Measurements from ENCODE around the gene AXIN1. TPM values are rescaled to one million over a fixed set of nuclear protein-coding genes. Genes with fewer than 3 reads are reported as not detected.
A peak's percentile ranks its signal among the peaks of the same experiment; 100 is the strongest.
"Not testable (repeated sequence)": the region's sequence is repeated elsewhere in the genome, so short reads cannot be mapped to it uniquely, and the experiment has no call there.

AXIN1 gene
- total RNA-seq, 2 donors from 2014 or later = 20.1 to 29.1 TPM

DNA sequence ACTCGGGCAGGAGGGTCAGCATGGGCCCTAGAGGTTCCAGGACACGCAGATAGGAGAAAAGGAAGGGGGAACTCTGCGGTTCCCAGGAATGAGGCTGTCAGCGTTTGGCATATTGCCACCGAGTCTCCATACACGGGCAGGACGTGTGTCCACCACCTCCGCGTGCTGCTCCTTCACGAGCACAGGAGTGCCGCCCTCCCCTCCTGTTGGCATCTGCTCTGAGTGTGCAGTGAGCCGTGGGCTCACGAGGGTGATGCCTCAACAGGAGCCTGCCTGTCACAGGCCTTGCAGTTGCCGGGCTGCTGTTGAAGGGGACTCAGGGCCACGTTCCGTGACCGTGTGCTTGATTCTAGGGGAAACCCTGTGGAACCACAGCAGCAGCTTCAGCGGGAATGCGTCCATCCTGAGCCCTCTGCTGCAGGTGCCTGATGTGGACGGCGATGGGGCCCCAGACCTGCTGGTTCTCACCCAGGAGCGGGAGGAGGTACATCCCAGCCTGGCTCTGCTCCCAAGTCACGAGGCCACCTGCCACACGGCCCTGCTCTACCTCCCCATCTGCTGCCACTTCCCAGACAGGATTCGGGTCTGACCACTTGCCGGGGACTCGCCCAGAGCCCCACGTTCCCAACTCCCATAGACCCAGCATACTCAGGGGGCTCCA lies 91.4 kb downstream of the AXIN1 start:
- Mint-ChIP-seq H3K4me3 (no peak overlapping the region), H3K27ac (no peak overlapping the region), H3K27me3 (no peaks in the 10 kb centered on the region), H3K9me3 (no peaks in the 10 kb centered on the region), H3K4me1 (ENCODE audit: low read depth in 2 of 2) (peaks cover 8 to 11% of the 10 kb centered on the region in 2 donors), H3K36me3 (peaks cover under 1% of the 10 kb centered on the region)
- no peak for ATAC-seq
- DNase-seq (ENCODE audit: low spot score) = no peak

DNA sequence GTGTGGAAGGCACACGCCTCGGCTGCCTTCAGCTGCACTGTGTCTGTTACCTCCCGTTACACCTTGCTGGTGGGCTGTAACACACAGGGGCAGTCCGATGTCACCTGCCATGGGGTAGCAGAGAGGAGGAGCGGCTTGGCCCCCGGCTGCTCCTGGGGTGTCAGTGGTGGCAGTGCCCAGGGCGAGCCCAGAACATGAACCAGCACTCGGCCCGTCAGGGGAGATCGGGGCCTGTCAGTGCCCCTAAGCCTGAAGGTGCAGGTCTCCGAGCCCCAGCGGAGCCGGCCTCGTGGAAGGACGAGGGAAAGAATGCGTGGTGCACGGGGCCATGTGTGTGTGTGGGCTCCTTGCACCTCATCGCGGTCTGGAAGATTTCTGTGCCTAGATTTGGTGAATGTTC lies 92.2 kb downstream of the AXIN1 start:
- H3K27me3 Mint-ChIP-seq = no peaks in the 10 kb centered on the region
- H3K4me3 Mint-ChIP-seq = no peak overlapping the region
- no peak overlapping the region for H3K27ac Mint-ChIP-seq
- ATAC-seq (no peak), DNase-seq (ENCODE audit: low spot score) (no peak)
- H3K36me3 Mint-ChIP-seq = peaks cover 4% of the 10 kb centered on the region
- H3K4me1 Mint-ChIP-seq (ENCODE audit: low read depth in 2 of 2) = peaks cover 13 to 14% of the 10 kb centered on the region in 2 donors
- H3K9me3 Mint-ChIP-seq = no peaks in the 10 kb centered on the region

DNA sequence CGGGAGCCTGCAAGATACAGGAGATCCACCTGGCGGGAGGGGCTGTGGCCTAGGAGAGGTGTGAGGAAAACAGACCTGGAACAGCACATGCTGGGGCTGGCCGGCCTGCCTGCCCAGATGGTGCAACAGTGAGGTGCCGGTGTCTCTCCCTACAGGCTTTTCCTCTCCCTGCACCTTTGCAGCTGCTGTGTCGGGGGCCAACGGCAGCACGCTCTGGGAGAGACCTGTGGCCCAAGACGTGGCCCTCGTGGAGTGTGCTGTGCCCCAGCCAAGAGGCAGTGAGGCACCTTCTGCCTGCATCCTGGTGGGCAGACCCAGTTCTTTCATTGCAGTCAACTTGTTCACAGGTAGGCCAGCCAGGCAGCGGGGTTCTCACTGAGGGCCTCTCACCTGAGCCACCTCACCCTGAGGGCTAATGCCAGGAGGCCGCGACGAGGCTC lies 92.7 kb downstream of the AXIN1 start:
- H3K4me1 Mint-ChIP-seq (ENCODE audit: low read depth in 2 of 2) = peaks cover 13 to 14% of the 10 kb centered on the region in 2 donors
- H3K27ac Mint-ChIP-seq = no peak overlapping the region
- H3K36me3 Mint-ChIP-seq = peaks cover 4% of the 10 kb centered on the region
- no peak for ATAC-seq
- H3K4me3 Mint-ChIP-seq = no peak overlapping the region
- H3K9me3 Mint-ChIP-seq = no peaks in the 10 kb centered on the region
- DNase-seq (ENCODE audit: low spot score) = no peak
- H3K27me3 Mint-ChIP-seq = no peaks in the 10 kb centered on the region

DNA sequence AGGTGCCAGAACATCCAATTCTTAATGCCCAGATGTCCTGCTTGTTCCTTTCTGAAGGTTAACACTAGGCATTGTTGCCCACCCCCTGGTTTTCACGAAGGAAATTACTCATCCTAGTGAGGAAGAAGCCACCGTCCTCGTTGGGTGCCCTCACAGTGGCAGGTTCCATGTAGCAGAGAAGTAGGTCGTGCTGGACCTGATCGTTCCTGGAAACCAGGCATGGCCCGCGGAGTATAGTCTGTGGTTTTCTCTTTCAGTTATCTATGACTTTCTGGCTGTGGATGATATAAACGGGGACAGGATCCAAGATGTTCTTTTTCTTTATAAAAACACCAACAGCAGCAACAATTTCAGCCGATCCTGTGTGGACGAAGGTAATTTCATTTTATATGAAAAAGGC lies 93.3 kb downstream of the AXIN1 start:
- peaks cover 4% of the 10 kb centered on the region for H3K36me3 Mint-ChIP-seq
- ATAC-seq = peak; percentile 58 to 73

DNA sequence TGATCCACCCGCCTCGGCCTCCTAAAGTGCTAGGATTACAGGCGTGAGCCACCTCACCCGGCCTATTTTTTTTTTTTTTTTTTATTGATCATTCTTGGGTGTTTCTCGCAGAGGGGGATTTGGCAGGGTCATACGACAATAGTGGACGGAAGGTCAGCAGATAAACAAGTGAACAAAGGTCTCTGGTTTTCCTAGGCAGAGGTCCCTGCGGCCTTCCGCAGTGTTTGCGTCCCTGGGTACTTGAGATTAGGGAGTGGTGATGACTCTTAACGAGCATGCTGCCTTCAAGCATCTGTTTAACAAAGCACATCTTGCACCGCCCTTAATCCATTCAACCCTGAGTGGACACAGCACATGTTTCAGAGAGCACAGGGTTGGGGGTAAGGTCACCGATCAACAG lies 94.4 kb downstream of the AXIN1 start:
- DNase-seq (ENCODE audit: low spot score); H3K9me3 Mint-ChIP-seq; H3K27ac Mint-ChIP-seq; H3K36me3 Mint-ChIP-seq; H3K27me3 Mint-ChIP-seq; H3K4me3 Mint-ChIP-seq; ATAC-seq: not testable (repeated sequence)
- H3K4me1 Mint-ChIP-seq (ENCODE audit: low read depth in 2 of 2) = peaks cover 13 to 17% of the 10 kb centered on the region in 2 donors

More for the DNA sequence above, 93.3 kb downstream of the AXIN1 start:
- no peak for DNase-seq (ENCODE audit: low spot score)
- peak overlapping the region in 1 of 2 donors; percentile 64 for H3K27ac Mint-ChIP-seq
- H3K9me3 Mint-ChIP-seq = no peaks in the 10 kb centered on the region
- no peaks in the 10 kb centered on the region for H3K27me3 Mint-ChIP-seq
- peaks cover 13 to 15% of the 10 kb centered on the region in 2 donors for H3K4me1 Mint-ChIP-seq (ENCODE audit: low read depth in 2 of 2)
- peak overlapping the region; percentile 67 for H3K4me3 Mint-ChIP-seq

DNA sequence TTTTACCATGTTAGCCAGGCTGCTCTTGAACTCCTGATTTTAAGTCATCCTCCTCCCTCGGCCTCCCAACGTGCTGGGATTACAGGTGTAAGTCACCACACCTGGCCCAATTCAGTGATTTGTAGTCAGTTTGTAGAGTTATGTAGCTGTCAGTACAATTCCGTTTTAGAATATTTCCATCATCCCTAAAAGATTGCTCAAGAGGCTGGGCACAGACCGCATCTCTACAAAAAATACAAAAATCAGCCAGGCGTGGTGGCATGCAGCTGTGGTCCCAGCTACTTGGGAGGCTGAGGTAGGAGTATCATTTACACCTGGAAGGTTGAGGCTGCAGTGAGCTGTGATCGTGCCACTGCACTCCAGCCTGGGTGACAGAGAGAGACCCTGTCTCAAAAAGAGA lies 97.3 kb downstream of the AXIN1 start:
- Mint-ChIP-seq H3K27ac (no peak overlapping the region), H3K4me1 (ENCODE audit: low read depth in 2 of 2) (peaks cover 22% of the 10 kb centered on the region in 2 donors), H3K4me3 (no peak overlapping the region), H3K36me3 (peaks cover 4% of the 10 kb centered on the region), H3K9me3 (no peaks in the 10 kb centered on the region), H3K27me3 (no peaks in the 10 kb centered on the region)
- DNase-seq (ENCODE audit: low spot score) (no peak), ATAC-seq (no peak)

DNA sequence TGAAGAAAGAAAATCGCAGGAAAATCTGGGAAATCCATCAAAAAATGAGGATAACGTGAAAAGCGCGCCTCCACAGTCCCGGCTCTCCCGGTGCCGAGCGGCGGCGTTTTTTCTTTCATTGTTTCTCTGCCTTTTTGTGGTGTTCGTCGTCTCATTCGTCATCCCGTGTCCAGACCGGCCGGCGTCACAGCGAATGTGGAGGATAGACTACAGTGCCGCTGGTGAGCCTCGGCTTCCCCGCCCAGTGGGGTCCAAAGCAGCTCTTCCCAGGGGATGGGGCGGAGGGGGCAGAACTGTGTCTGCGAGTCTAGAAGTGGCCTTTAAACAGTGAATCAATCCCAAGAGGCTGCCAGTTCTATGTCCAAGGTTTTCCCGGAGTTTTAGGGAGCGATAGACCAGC lies 98.1 kb downstream of the AXIN1 start:
- Mint-ChIP-seq H3K4me3 (no peak overlapping the region), H3K36me3 (peaks cover 4% of the 10 kb centered on the region), H3K4me1 (ENCODE audit: low read depth in 2 of 2) (peaks cover 22% of the 10 kb centered on the region in 2 donors), H3K27ac (no peak overlapping the region), H3K27me3 (no peaks in the 10 kb centered on the region), H3K9me3 (no peaks in the 10 kb centered on the region)
- no peak for DNase-seq (ENCODE audit: low spot score)
- ATAC-seq = no peak

DNA sequence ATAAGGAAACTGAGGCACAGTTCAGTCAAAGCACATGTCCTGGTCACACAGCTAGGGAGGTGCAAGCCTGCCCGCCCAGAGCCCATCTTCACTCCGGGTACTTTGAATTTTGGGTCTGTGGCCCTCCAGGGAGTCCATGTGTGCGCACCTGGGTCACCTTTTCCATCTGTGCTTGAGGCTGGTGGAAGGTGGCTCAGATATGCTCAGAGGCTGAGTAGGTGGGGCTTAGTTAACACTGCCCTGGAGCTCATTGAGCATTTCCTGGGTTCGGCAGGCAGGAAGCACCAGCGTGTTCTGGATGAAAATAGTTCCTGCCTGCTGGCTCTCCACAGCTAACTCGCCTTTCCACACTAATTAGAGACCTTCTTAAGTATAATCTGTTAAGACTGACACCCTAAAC lies 98.7 kb downstream of the AXIN1 start:
- Mint-ChIP-seq H3K4me1 (ENCODE audit: low read depth in 2 of 2) (peaks cover 16% of the 10 kb centered on the region in 2 donors), H3K27ac (no peak overlapping the region), H3K27me3 (no peaks in the 10 kb centered on the region), H3K36me3 (peaks cover 4% of the 10 kb centered on the region), H3K4me3 (no peak overlapping the region), H3K9me3 (no peaks in the 10 kb centered on the region)
- DNase-seq (ENCODE audit: low spot score) = no peak
- ATAC-seq = no peak

DNA sequence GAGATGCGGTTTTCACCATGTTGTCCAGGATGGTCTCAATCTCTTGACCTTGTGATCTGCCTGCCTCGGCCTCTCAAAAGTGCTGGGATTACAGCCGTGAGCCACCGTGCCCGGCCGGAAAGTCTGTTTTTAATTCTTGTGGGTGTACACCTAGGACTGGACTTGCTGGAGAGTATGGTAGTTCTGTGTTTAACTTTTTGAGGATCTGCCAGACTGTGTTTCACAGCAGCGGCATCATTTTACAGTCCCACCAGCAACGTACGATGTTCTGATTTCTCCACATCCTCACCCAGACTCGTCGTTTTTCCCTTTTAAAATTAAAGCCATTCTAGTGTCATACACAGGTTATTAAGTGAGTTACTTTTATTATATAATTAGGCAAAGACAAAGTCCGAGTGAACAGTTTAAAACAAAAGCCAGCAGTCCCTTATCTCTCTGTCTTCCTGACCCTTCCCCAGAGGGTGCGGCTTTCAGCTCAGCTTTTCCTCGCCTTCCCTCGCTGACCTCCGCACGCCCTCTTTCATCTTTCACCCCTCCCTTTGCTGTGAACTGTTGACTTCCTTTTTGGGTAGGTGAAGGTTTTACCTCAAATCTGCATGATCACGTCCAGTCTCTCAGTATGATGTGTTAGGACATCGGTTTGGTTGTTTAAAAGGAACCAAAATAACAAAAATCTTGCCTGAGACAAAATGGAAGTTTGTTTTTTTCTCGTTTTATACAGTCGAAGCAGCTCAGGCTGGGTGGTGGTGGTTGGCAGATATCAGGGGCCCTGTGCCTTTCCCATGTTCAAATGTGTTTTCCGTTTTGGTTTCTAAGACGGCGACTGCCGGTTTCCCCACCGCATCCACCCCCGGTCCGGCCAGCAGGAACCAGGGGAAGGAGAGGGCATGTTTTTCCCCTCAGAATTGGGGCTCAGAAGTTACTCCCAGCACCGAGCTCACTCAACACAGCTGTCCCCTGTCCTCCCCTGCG lies 99.9 kb downstream of the AXIN1 start:
- no peaks in the 10 kb centered on the region for H3K9me3 Mint-ChIP-seq
- peaks cover 4% of the 10 kb centered on the region for H3K36me3 Mint-ChIP-seq
- H3K27ac Mint-ChIP-seq = peak overlapping the region; percentile 75 to 85
- peak; percentile 73 to 84 for ATAC-seq
- no peak for DNase-seq (ENCODE audit: low spot score)
- peak overlapping the region; percentile 90 for H3K4me3 Mint-ChIP-seq
- no peaks in the 10 kb centered on the region for H3K27me3 Mint-ChIP-seq
- peaks cover 15% of the 10 kb centered on the region in 2 donors for H3K4me1 Mint-ChIP-seq (ENCODE audit: low read depth in 2 of 2)

DNA sequence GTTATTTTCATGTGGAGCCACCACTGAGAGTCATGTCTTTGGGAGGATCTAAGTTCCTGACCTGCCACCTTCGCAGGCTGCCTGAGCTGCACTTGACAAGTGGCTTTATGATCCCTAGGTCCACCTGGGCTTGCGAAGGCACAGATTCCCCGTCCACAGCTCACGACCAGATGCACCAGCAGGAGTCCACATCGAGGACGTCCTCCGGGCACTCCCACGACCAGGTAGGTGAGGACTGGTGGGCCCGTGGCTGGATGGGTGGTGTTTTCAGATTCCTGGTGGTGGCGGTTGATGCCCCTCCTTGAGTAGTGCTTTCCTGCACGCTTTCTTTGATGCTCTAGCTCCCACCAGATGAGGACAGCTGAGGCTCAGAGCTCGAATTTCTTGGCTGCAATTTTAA lies 103.1 kb downstream of the AXIN1 start:
- Mint-ChIP-seq H3K36me3 (no peaks in the 10 kb centered on the region), H3K4me1 (ENCODE audit: low read depth in 2 of 2) (peaks cover 15 to 19% of the 10 kb centered on the region in 2 donors), H3K27ac (no peak overlapping the region), H3K4me3 (no peak overlapping the region), H3K27me3 (no peaks in the 10 kb centered on the region), H3K9me3 (no peaks in the 10 kb centered on the region)
- no peak for DNase-seq (ENCODE audit: low spot score)
- ATAC-seq = no peak

DNA sequence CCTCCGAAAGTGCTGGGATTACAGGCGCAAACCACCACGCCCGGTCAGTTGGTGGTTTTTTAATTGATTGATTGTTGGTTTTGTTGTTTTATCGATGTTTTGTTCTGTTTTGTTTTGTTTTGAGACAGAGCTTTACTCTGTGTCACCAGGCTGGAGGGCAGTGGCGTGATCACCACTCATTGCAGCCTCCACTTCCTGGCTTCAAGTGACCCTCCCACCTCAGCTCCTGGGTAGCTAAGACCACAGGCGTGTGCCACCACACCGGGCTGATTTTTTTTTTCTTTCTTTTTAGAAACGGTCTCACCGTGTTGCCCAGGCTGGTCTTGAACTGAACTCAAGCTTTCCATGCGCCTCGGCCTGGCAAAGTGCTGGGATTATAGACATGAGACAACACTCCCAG lies 105.5 kb downstream of the AXIN1 start:
- Mint-ChIP-seq H3K9me3 (no peaks in the 10 kb centered on the region), H3K27ac (no peak overlapping the region), H3K4me1 (ENCODE audit: low read depth in 2 of 2) (peaks cover 6 to 8% of the 10 kb centered on the region in 2 donors), H3K36me3 (no peaks in the 10 kb centered on the region), H3K4me3 (no peak overlapping the region), H3K27me3 (no peaks in the 10 kb centered on the region)
- peak in 1 of 2 donors; percentile 58 for ATAC-seq
- DNase-seq (ENCODE audit: low spot score) = no peak

DNA sequence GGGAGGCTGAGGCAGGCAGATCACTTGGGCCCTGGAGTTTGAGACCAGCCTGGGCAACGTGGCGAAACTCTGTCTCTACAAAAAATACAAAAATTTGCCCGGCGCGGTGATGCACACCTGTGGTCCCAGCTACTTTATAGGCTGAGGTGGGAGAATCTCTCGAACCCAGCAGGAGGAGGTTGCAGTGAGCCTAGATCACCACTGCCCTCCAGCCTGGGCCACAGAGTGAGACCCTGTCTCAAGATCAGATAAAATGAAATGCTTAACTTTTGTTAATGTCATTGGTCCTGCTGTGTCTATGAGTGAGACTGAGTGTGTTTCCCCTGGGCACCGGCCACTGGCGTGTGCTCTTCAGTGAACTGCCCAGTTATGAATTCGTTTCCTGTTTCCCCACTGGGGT lies 107.4 kb downstream of the AXIN1 start:
- Mint-ChIP-seq H3K4me1 (ENCODE audit: low read depth in 2 of 2) (peaks cover 11 to 21% of the 10 kb centered on the region in 2 donors), H3K36me3 (no peaks in the 10 kb centered on the region), H3K27ac (no peak overlapping the region), H3K4me3 (no peak overlapping the region), H3K27me3 (no peaks in the 10 kb centered on the region), H3K9me3 (no peaks in the 10 kb centered on the region)
- ATAC-seq = no peak
- no peak for DNase-seq (ENCODE audit: low spot score)

DNA sequence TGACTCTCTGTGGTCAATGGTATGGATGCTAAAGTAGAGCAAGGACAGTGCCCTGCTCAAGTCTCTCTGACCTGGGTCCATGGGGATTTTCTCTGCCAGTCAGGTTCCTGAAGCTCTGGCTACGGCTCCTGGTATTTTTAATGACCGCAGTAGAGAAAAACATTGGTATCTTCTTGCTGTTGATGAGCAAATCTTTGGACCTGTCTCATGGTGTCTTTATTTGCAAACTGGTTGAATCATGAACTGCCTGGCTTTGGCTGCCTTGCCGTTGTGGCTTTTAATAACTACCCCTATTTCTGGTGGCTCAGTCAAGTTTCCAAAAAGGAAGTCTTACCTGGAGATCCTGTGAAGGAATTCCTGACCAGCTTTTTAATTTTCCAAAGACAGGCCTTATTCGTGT lies 109.2 kb downstream of the AXIN1 start:
- Mint-ChIP-seq H3K36me3 (no peaks in the 10 kb centered on the region), H3K4me1 (ENCODE audit: low read depth in 2 of 2) (peaks cover 11 to 27% of the 10 kb centered on the region in 2 donors), H3K9me3 (no peaks in the 10 kb centered on the region), H3K27ac (no peak overlapping the region), H3K4me3 (no peak overlapping the region), H3K27me3 (no peaks in the 10 kb centered on the region)
- no peak for ATAC-seq
- DNase-seq (ENCODE audit: low spot score) = no peak

DNA sequence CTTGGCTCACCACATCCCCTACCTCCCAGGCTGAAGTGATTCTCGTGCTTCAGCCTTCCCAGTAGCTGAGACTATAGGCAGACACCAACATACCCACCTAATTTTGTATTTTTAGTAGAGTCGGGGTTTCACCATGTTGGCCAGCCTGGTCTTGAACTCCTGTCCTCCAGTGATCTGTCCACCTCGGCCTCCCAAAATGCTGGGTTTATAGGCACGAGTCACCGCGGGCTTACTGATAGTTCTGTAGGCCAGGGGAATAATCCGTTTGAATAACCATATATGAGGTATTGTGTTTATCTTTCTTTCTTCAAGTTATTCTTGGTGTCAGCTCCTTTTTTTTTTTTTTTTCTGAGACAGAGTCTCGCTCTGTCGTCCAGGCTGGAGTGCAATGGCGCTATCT lies 110.2 kb downstream of the AXIN1 start:
- Mint-ChIP-seq H3K27me3 (no peaks in the 10 kb centered on the region), H3K36me3 (no peaks in the 10 kb centered on the region), H3K4me3 (no peak overlapping the region), H3K4me1 (ENCODE audit: low read depth in 2 of 2) (peaks cover 11 to 27% of the 10 kb centered on the region in 2 donors), H3K9me3 (no peaks in the 10 kb centered on the region), H3K27ac (no peak overlapping the region)
- no peak for DNase-seq (ENCODE audit: low spot score)
- ATAC-seq = no peak

All from natural killer cell treated with Interleukin-12 subunit alpha and Interleukin-12 subunit beta and Interleukin-15 and Interleukin-18, amount 100 ng/mL, for 72 hours (primary cell).